Ascending aorta (tissue), 2 donors: ENCODE results near the gene EGFL7. TPM values are rescaled to one million over a fixed set of nuclear protein-coding genes. Genes with fewer than 3 reads are reported as not detected.

Experiments
- DNase-seq, 2 donors: peaks; one replicate each; pipeline ENCODE4 v3.0.0-alpha.2; 2019; ENCODE audit warnings: low spot score in 2 of 2
- H3K27ac ChIP-seq, 2 donors: fragments of 200-600 bp; sonication (generic); one replicate each; pipeline ENCODE4 v1.5.1; 2016 to 2017; ENCODE audit warnings: mild to moderate bottlenecking in 1 of 2
- H3K27me3 ChIP-seq: fragments of 200-600 bp; sonication (generic); one replicate; pipeline ENCODE4 v1.5.1; 2017
- H3K36me3 ChIP-seq, 2 donors: fragments of 200-600 bp; sonication (generic); one replicate each; pipeline ENCODE4 v1.5.1; 2016
- H3K4me1 ChIP-seq, 2 donors: fragments of 200-600 bp; sonication (generic); one replicate each; pipeline ENCODE4 v1.5.1; 2016 to 2017; ENCODE audit warnings: mild to moderate bottlenecking in 1 of 2
- H3K4me3 ChIP-seq, 2 donors: fragments of 200-600 bp; sonication (generic); one replicate each; pipeline ENCODE4 v1.5.1; 2016 to 2017; ENCODE audit warnings: mild to moderate bottlenecking in 1 of 2
- H3K9me3 ChIP-seq, 2 donors: fragments of 200-600 bp; sonication (generic); one replicate each; pipeline ENCODE4 v1.5.1; 2016
- intact Hi-C: fragments of 100-400 bp; cut with DNase I; formaldehyde crosslinking; loops from one replicate; pipeline ENCODE4 v1.15.1; 2023
- total RNA-seq: library from RNA; depleted of rRNA; stranded (reverse); fragments of >200 nt; gene quantifications from one replicate; pipeline ENCODE4 v1.1.0, GENCODE V29; 2016
- TF ChIP-seq, protein P1 (sequence below), 3 experiments: fragments of 200-600 bp in 2 of 3; fragments of 450-650 bp in 1 of 3; sonication (generic) in 2 of 3; IDR thresholded peaks; one replicate each; pipeline ENCODE4 v1.5.1; 2016 to 2019; ENCODE audit warnings: antibody characterized with exemption in 3 of 3, mild to moderate bottlenecking in 1 of 3, moderate library complexity in 1 of 3

The EGFL7 gene
- total RNA-seq, 1 donor from 2014 or later = 443 TPM

GRCh38 chr9:136626740-136627642, 35.7 kb upstream of the EGFL7 start:
- Histone ChIP-seq H3K27me3 (no peaks in the 10 kb centered on the region), H3K4me3 (no peak overlapping the region), H3K9me3 (no peaks in the 10 kb centered on the region), H3K4me1 (peaks cover 16 to 22% of the 10 kb centered on the region in 2 donors), H3K27ac (no peak overlapping the region), H3K36me3 (no peaks in the 10 kb centered on the region)
- intact Hi-C loops = no loop called here
- no peak for DNase-seq
- TF ChIP-seq, protein P1, sequence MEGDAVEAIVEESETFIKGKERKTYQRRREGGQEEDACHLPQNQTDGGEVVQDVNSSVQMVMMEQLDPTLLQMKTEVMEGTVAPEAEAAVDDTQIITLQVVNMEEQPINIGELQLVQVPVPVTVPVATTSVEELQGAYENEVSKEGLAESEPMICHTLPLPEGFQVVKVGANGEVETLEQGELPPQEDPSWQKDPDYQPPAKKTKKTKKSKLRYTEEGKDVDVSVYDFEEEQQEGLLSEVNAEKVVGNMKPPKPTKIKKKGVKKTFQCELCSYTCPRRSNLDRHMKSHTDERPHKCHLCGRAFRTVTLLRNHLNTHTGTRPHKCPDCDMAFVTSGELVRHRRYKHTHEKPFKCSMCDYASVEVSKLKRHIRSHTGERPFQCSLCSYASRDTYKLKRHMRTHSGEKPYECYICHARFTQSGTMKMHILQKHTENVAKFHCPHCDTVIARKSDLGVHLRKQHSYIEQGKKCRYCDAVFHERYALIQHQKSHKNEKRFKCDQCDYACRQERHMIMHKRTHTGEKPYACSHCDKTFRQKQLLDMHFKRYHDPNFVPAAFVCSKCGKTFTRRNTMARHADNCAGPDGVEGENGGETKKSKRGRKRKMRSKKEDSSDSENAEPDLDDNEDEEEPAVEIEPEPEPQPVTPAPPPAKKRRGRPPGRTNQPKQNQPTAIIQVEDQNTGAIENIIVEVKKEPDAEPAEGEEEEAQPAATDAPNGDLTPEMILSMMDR (IDR thresholded peaks at IDR 0.05) = no peak

DNA sequence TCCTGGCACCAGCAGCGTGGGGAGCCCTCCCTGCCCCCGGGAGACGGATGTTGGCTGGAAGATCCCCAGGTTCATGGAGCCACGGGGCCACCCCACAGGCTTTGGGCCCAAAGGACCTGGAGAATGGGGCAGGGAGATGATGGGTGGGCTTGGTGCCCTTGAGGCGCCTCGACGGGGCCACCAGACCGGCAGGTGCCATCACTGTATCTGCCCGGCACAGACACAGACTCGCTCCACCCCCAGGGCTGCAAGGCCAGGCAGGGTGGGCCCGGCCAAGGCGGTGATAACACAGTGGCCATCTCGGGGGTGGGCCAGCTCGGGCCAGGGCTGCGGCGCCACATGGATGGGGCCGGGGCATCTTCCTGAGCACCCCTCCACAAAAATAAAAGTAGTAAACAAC, 35.0 kb upstream of the EGFL7 start:
- Histone ChIP-seq H3K27ac (no peak overlapping the region), H3K36me3 (no peaks in the 10 kb centered on the region), H3K4me3 (no peak overlapping the region), H3K4me1 (peaks cover 16 to 22% of the 10 kb centered on the region in 2 donors), H3K27me3 (no peaks in the 10 kb centered on the region), H3K9me3 (no peaks in the 10 kb centered on the region)
- TF ChIP-seq, protein P1 (IDR thresholded peaks at IDR 0.05) = no peak
- intact Hi-C loops = no loop called here
- no peak for DNase-seq

DNA sequence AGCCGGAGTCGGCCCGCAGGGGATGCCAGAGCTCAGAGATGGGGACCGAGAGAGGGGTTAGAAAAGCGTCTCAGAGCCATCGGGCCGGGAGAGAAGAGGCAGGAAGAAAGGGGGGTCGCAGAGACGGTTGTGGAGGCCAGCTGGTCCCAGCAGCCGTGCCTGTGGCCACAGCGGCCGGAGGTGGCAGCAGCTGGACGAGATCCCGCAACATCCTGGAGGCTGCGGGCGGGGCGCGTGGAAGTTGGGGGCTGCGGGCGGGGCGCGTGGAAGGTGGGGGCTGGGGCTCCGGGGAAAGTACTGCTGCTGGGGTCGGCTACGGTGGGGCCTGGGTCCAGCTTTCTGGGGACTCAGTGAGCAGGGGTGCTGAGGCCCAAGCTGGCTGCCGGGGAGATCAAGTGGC, 34.4 kb upstream of the EGFL7 start:
- Histone ChIP-seq H3K27me3 (no peaks in the 10 kb centered on the region), H3K9me3 (no peaks in the 10 kb centered on the region), H3K4me1 (peaks cover 16 to 22% of the 10 kb centered on the region in 2 donors), H3K4me3 (no peak overlapping the region), H3K27ac (no peak overlapping the region), H3K36me3 (no peaks in the 10 kb centered on the region)
- intact Hi-C loops = no loop called here
- TF ChIP-seq, protein P1 (IDR thresholded peaks at IDR 0.05) = no peak
- no peak for DNase-seq

DNA sequence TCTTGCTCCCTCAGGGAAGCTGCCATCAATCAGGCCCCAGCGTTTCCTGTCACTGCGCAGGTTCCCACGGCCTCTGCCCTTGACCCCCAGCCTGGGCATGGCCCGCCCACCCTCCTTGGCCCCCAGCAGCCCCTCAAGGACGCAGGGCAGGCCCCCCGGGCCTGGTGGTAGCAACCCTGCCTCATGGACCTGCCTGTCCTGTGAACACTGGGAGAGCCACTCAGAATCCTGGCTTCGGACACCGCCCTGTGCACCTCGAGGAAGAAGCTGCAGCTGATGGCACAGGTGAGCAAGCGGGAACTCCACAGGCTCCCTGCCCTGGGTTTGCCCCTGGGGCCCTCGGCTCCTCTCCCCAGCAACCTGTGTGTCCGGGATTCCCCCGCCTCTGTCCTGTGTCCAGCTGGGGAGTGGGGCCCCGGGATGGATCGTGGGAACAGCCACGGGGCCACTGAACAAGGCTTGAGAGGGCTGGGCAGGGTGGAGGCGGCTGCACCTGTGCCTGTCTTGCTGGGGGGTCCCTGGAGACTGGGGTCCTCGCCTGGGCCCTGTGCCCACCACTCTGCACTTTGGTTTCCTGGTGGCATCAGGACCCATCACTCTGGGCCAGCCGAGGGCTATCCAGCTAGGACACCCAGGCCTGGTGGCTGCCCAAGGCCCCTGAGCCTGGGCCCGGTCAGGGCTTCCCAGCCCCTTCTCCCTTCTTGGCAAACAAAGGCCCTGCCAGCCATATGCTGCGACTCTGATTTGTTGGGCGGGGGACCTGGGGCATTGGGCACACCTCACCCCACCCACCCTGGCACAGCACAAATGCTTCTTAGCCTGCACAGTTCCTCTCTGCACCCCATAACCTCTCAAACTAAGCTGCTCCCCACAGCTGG, 33.5 kb upstream of the EGFL7 start:
- Histone ChIP-seq H3K4me1 (peaks cover 12 to 20% of the 10 kb centered on the region in 2 donors), H3K27me3 (no peaks in the 10 kb centered on the region), H3K4me3 (no peak overlapping the region), H3K36me3 (no peaks in the 10 kb centered on the region), H3K27ac (no peak overlapping the region), H3K9me3 (no peaks in the 10 kb centered on the region)
- intact Hi-C loops = no loop called here
- no peak for DNase-seq
- TF ChIP-seq, protein P1 (IDR thresholded peaks at IDR 0.05) = no peak

DNA sequence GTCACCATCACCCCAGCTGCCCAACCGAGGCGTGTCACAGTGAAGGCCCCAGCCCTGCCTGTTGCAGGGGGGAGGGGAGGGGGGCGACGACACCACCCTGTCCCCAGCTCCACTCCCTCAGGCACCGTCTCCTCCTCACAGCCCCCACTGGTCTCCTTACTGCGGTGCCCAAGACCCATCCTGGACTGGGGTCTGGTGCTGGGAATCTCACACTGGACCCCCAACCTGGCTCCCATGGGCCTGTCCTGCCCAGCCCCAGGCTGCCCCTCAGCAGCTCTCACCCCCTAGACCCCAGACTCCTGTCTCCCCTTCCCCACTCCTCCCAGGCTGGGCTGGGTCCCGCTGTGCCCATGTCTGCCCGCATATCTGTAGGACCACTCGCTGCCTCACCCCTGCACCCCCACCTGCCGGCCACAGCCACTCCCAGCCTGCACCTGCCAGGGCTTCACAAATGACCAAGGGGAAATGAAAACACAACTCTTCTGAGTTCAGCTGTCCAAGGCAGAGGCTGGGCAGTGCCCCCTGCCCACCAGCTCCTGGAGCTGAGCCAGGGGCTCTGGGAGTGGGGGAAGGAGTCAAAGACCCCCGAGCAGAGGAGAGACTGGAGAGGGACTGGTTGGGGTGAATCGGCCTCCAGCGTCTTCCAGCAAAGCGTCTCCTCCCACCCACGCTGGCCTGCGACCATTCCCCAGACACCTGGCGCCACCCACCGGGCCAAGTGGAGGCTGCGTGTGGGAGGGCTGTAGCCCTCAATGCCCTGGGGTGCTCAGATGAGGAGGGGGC, 32.6 kb upstream of the EGFL7 start:
- Histone ChIP-seq H3K4me3 (no peak overlapping the region), H3K4me1 (peaks cover 9 to 13% of the 10 kb centered on the region in 2 donors), H3K9me3 (no peaks in the 10 kb centered on the region), H3K36me3 (no peaks in the 10 kb centered on the region), H3K27me3 (no peaks in the 10 kb centered on the region), H3K27ac (no peak overlapping the region)
- intact Hi-C loops = no loop called here
- TF ChIP-seq, protein P1 (IDR thresholded peaks at IDR 0.05) = peak; percentile 35 to 61 (median 49)
- no peak for DNase-seq
